PC-9 (cell line): Measurements from ENCODE around the gene GPLD1. TPM values are rescaled to one million over a fixed set of nuclear protein-coding genes. Genes with fewer than 3 reads are reported as not detected.

Source experiments
- BruUV-seq: library from RNA; stranded (reverse); fragments of 400-500 nt; replicated peaks from 2 replicates; lab custom pipeline; 2021; lab: Mats Ljungman, UMichigan
- CTCF ChIA-PET: fragments of 300-600 bp; sonication (Branson Sonifier 250); formaldehyde crosslinking; loops from one replicate; lab custom pipeline; 2022; ENCODE audit warnings: antibody characterized with exemption; lab: Charles Lee
- POLR2A ChIA-PET: fragments of 300-600 bp; sonication (Branson Sonifier 250); formaldehyde crosslinking; loops from one replicate; lab custom pipeline; 2022; ENCODE audit warnings: antibody characterized with exemption; ENCODE audit not compliant: unreplicated experiment; lab: Charles Lee
- DNase-seq, 2 experiments: peaks; one replicate each; pipeline versions ENCODE4 v3.0.0 to v3.0.0-alpha.2; 2015 to 2022; ENCODE audit warnings: mixed read lengths in 1 of 2
- H2AFZ ChIP-seq: fragments of 200-600 bp; sonication (generic); 2 replicates; pipeline ENCODE4 v1.8.1; 2017; ENCODE audit warnings: antibody characterized with exemption
- H3F3A ChIP-seq: fragments of 200-600 bp; sonication (generic); 2 replicates; pipeline ENCODE4 v1.8.1; 2017; ENCODE audit warnings: antibody characterized with exemption, mild to moderate bottlenecking, low read depth; ENCODE audit not compliant: insufficient read depth
- H3K27ac ChIP-seq: fragments of 200-600 bp; sonication (generic); 2 replicates; pipeline ENCODE4 v1.6.1; 2016; ENCODE audit warnings: mixed run types
- H3K27me3 ChIP-seq: fragments of 200-600 bp; sonication (generic); 2 replicates; pipeline ENCODE4 v1.6.1; 2016; ENCODE audit warnings: low read depth, mixed run types; ENCODE audit not compliant: insufficient read depth
- H3K36me3 ChIP-seq: fragments of 200-600 bp; sonication (generic); 2 replicates; pipeline ENCODE4 v1.6.1; 2016; ENCODE audit warnings: low read depth, mixed run types
- H3K4me1 ChIP-seq: fragments of 200-600 bp; sonication (generic); replicated peaks from 2 replicates; pipeline ENCODE4 v1.6.1; 2016; ENCODE audit warnings: mixed run types; ENCODE audit not compliant: insufficient read depth
- H3K4me2 ChIP-seq: fragments of 200-600 bp; sonication (generic); 2 replicates; pipeline ENCODE4 v1.6.1; 2017; ENCODE audit warnings: mixed run types
- H3K4me3 ChIP-seq: fragments of 200-600 bp; sonication (generic); 2 replicates; pipeline ENCODE4 v1.6.1; 2016; ENCODE audit warnings: mixed run types
- H3K79me2 ChIP-seq: fragments of 200-600 bp; sonication (generic); 2 replicates; pipeline ENCODE4 v1.6.1; 2017; ENCODE audit warnings: low read depth, mixed run types
- H3K9me2 ChIP-seq: fragments of 200-600 bp; sonication (generic); 2 replicates; pipeline ENCODE4 v1.8.1; 2017; ENCODE audit warnings: mild to moderate bottlenecking; ENCODE audit not compliant: insufficient read depth
- H3K9me3 ChIP-seq: fragments of 200-600 bp; sonication (generic); 2 replicates; pipeline ENCODE4 v1.8.1; 2016; ENCODE audit warnings: low read depth; ENCODE audit not compliant: insufficient read depth
- H4K20me1 ChIP-seq: fragments of 200-600 bp; sonication (generic); 2 replicates; pipeline ENCODE4 v1.8.1; 2017; ENCODE audit not compliant: insufficient read depth
- EZH2 ChIP-seq: fragments of 200-600 bp; sonication (generic); IDR thresholded peaks from 2 replicates; pipeline ENCODE4 v1.8.0; 2017; ENCODE audit warnings: antibody characterized with exemption, low read depth
- intact Hi-C: fragments of 100-400 bp; cut with micrococcal nuclease; formaldehyde crosslinking; loops from one replicate; pipeline ENCODE4 v1.10.0; 2022; ENCODE audit not compliant: unreplicated experiment
- total RNA-seq: library from RNA; stranded (reverse); gene quantifications from 2 replicates; pipeline ENCODE4 v1.2.3, GENCODE V29; 2021
- TF ChIP-seq, protein P1 (sequence below): fragments of 200-600 bp; sonication (generic); conservative IDR thresholded peaks from 2 replicates; pipeline ENCODE4 v1.6.1; 2017; ENCODE audit warnings: mixed run types, antibody characterized with exemption, mild to moderate bottlenecking, moderate library complexity

The GPLD1 gene
- total RNA-seq, 1 experiment from 2014 or later, result 2.0 TPM

- H3K9me2 ChIP-seq, result no peaks in the 10 kb centered on the region
- no peak overlapping the region for H3K4me3 ChIP-seq
- H3K79me2 ChIP-seq, result no peaks in the 10 kb centered on the region
- H2AFZ ChIP-seq, result no peak overlapping the region
- H3K4me1 ChIP-seq, result peaks cover 13% of the 10 kb centered on the region
- BruUV-seq, result no TSS peak
- H3K36me3 ChIP-seq, result no peaks in the 10 kb centered on the region
- intact Hi-C loops, result no loop called here
- H3K27me3 ChIP-seq, result no peaks in the 10 kb centered on the region
- H3K9me3 ChIP-seq, result no peaks in the 10 kb centered on the region
- H4K20me1 ChIP-seq, result no peaks in the 10 kb centered on the region
- ChIA-PET CTCF (no interaction called here), POLR2A (no interaction called here)
- H3K27ac ChIP-seq, result no peak overlapping the region
- peaks cover 4% of the 10 kb centered on the region for H3F3A ChIP-seq
- TF ChIP-seq, protein P1, sequence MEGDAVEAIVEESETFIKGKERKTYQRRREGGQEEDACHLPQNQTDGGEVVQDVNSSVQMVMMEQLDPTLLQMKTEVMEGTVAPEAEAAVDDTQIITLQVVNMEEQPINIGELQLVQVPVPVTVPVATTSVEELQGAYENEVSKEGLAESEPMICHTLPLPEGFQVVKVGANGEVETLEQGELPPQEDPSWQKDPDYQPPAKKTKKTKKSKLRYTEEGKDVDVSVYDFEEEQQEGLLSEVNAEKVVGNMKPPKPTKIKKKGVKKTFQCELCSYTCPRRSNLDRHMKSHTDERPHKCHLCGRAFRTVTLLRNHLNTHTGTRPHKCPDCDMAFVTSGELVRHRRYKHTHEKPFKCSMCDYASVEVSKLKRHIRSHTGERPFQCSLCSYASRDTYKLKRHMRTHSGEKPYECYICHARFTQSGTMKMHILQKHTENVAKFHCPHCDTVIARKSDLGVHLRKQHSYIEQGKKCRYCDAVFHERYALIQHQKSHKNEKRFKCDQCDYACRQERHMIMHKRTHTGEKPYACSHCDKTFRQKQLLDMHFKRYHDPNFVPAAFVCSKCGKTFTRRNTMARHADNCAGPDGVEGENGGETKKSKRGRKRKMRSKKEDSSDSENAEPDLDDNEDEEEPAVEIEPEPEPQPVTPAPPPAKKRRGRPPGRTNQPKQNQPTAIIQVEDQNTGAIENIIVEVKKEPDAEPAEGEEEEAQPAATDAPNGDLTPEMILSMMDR, result no peak
- TF ChIP-seq EZH2, result no peak
- DNase-seq, result no peak
- no peak overlapping the region for H3K4me2 ChIP-seq
These were observed 43.7 kb downstream of the GPLD1 start for GRCh38 chr6:24445704-24446103.

DNA sequence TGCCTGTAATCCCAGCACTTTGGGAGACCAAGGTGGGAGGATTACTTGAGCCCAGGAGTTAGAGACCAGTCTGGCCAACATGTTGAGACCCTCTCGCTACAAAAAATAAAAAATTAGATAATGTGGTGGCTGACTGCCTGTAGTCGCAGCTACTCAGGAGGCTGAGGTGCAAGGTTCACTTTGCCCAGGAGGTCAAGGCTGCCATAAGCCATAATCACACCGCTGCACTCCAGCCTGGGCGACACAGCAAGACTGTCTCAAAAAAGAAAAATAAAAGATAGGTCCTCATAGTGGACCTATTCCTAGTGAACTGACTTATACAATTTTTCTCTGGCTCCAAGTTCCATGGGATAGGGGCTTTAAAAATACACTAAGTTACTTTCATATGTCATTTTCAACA is 44.8 kb downstream of the GPLD1 start:
- H3K36me3 ChIP-seq, result no peaks in the 10 kb centered on the region
- no peaks in the 10 kb centered on the region for H3K27me3 ChIP-seq
- H3F3A ChIP-seq, result peaks cover 4% of the 10 kb centered on the region
- no peak overlapping the region for H2AFZ ChIP-seq
- H3K4me2 ChIP-seq, result no peak overlapping the region
- no peak for DNase-seq
- no peak overlapping the region for H3K4me3 ChIP-seq
- H3K9me3 ChIP-seq, result no peaks in the 10 kb centered on the region
- CTCF ChIA-PET, result no interaction called here
- no peaks in the 10 kb centered on the region for H3K79me2 ChIP-seq
- intact Hi-C loops, result no loop called here
- H3K9me2 ChIP-seq, result no peaks in the 10 kb centered on the region
- no peak overlapping the region for H3K27ac ChIP-seq
- POLR2A ChIA-PET, result no interaction called here
- no peak for TF ChIP-seq EZH2
- TF ChIP-seq, protein P1, result no peak
- no TSS peak for BruUV-seq
- H4K20me1 ChIP-seq, result no peaks in the 10 kb centered on the region
- H3K4me1 ChIP-seq, result peaks cover 13% of the 10 kb centered on the region

DNA sequence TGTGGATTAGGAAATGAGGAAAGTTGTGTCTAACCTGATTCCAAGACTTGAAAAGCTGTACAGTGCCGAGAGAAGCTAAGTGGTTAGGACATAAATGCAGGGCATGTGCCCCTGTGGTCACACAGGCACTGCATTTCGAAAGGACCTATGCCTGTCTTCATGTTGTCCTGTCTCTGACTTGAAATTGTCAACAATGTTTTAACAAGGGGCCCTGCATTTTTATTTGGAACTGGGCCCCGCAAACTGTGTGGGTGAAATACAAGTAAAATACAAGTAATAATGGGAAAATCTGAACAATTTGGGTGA is 47.8 kb downstream of the GPLD1 start:
- Histone ChIP-seq H3K4me2 (no peak overlapping the region), H3K4me3 (no peak overlapping the region), H3F3A (no peaks in the 10 kb centered on the region; the same call in 1 of the 2 replicates), H3K4me1 (no peaks in the 10 kb centered on the region), H3K36me3 (no peaks in the 10 kb centered on the region), H3K27me3 (no peaks in the 10 kb centered on the region), H3K9me2 (no peaks in the 10 kb centered on the region), H4K20me1 (no peaks in the 10 kb centered on the region), H3K79me2 (no peaks in the 10 kb centered on the region), H3K27ac (no peak overlapping the region), H3K9me3 (no peaks in the 10 kb centered on the region), H2AFZ (no peak overlapping the region)
- intact Hi-C loops, result no loop called here
- BruUV-seq, result no TSS peak
- DNase-seq, result no peak
- no peak for TF ChIP-seq EZH2
- TF ChIP-seq, protein P1, result no peak
- CTCF ChIA-PET, result interaction anchor here (0.7 kb wide), 1 partner anchor 410 kb away, joined by 5 read pairs; no protein-coding TSS in a partner anchor
- POLR2A ChIA-PET, result no interaction called here
